ENCODE data around the gene WT1. TPM values are rescaled to one million over a fixed set of nuclear protein-coding genes. Genes with fewer than 3 reads are reported as not detected.

Gene WT1
- total RNA-seq, 1 experiment from 2014 or later, result not detected

DNA sequence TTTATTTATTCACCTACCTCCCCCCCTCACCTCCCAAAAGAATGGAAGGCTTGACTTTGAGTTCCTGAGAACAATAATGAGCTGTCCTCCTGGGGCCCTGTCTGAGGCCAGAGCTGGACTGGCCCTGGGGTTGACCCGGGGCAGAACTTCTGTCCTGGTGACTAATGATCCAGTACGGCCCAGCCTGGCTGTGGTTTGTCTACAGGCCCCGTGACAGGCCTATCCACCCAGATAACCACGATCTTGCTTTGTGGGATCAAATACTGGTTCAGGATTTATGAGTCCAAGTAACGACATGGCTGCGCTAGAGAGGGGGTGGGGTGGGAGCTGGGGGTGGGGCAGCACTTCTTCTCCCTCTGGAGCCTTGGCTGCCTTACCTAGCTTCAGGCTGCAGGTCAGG lies 81.5 kb downstream of the WT1 start:
- CTCF ChIA-PET, result interaction anchor here (0.9 kb wide), 1 partner anchor 20 kb away, joined by 3 read pairs; no protein-coding TSS in a partner anchor
- Mint-ChIP-seq H3K27me3 (ENCODE audit: low read depth) (no peaks in the 10 kb centered on the region; the same call in 1 of the 2 replicates), H3K36me3 (no peaks in the 10 kb centered on the region), H3K9me3 (no peaks in the 10 kb centered on the region), H3K4me1 (no peaks in the 10 kb centered on the region), H3K4me3 (no peak overlapping the region), H3K27ac (no peak overlapping the region)
- no peak for TF ChIP-seq TEAD1 (CRISPR knock-in tag; IDR thresholded peaks at IDR 0.05)
- no peak for TF ChIP-seq USF2 (CRISPR knock-in tag; IDR thresholded peaks at IDR 0.05)
- TF ChIP-seq EMX1 (CRISPR knock-in tag; IDR thresholded peaks at IDR 0.05), result no peak
- no peak for TF ChIP-seq JUN (CRISPR knock-in tag; IDR thresholded peaks at IDR 0.05)
- no peak for TF ChIP-seq RELA (CRISPR knock-in tag; IDR thresholded peaks at IDR 0.05; ENCODE audit: borderline replicate concordance)
- TF ChIP-seq, protein P1, sequence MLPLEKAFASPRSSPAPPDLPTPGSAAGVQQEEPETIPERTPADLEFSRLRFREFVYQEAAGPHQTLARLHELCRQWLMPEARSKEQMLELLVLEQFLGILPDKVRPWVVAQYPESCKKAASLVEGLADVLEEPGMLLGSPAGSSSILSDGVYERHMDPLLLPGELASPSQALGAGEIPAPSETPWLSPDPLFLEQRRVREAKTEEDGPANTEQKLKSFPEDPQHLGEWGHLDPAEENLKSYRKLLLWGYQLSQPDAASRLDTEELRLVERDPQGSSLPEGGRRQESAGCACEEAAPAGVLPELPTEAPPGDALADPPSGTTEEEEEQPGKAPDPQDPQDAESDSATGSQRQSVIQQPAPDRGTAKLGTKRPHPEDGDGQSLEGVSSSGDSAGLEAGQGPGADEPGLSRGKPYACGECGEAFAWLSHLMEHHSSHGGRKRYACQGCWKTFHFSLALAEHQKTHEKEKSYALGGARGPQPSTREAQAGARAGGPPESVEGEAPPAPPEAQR (CRISPR knock-in tag; IDR thresholded peaks at IDR 0.05), result no peak
- TF ChIP-seq, protein P2, sequence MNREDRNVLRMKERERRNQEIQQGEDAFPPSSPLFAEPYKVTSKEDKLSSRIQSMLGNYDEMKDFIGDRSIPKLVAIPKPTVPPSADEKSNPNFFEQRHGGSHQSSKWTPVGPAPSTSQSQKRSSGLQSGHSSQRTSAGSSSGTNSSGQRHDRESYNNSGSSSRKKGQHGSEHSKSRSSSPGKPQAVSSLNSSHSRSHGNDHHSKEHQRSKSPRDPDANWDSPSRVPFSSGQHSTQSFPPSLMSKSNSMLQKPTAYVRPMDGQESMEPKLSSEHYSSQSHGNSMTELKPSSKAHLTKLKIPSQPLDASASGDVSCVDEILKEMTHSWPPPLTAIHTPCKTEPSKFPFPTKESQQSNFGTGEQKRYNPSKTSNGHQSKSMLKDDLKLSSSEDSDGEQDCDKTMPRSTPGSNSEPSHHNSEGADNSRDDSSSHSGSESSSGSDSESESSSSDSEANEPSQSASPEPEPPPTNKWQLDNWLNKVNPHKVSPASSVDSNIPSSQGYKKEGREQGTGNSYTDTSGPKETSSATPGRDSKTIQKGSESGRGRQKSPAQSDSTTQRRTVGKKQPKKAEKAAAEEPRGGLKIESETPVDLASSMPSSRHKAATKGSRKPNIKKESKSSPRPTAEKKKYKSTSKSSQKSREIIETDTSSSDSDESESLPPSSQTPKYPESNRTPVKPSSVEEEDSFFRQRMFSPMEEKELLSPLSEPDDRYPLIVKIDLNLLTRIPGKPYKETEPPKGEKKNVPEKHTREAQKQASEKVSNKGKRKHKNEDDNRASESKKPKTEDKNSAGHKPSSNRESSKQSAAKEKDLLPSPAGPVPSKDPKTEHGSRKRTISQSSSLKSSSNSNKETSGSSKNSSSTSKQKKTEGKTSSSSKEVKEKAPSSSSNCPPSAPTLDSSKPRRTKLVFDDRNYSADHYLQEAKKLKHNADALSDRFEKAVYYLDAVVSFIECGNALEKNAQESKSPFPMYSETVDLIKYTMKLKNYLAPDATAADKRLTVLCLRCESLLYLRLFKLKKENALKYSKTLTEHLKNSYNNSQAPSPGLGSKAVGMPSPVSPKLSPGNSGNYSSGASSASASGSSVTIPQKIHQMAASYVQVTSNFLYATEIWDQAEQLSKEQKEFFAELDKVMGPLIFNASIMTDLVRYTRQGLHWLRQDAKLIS (CRISPR knock-in tag; IDR thresholded peaks at IDR 0.05; ENCODE audit: borderline replicate concordance), result no peak
- TF ChIP-seq, protein P3, sequence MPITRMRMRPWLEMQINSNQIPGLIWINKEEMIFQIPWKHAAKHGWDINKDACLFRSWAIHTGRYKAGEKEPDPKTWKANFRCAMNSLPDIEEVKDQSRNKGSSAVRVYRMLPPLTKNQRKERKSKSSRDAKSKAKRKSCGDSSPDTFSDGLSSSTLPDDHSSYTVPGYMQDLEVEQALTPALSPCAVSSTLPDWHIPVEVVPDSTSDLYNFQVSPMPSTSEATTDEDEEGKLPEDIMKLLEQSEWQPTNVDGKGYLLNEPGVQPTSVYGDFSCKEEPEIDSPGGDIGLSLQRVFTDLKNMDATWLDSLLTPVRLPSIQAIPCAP (CRISPR knock-in tag; IDR thresholded peaks at IDR 0.05), result no peak
- no peak for TF ChIP-seq CREB1 (CRISPR knock-in tag; IDR thresholded peaks at IDR 0.05)
- TF ChIP-seq MYBL2 (CRISPR knock-in tag; IDR thresholded peaks at IDR 0.05), result no peak
- TF ChIP-seq ZNF232 (CRISPR knock-in tag; IDR thresholded peaks at IDR 0.05), result no peak
- no peak for TF ChIP-seq NFATC4 (CRISPR knock-in tag; IDR thresholded peaks at IDR 0.05)
- TF ChIP-seq ELF4 (CRISPR knock-in tag; IDR thresholded peaks at IDR 0.05; ENCODE audit: low read depth), result no peak
- TF ChIP-seq ZNF138 (CRISPR knock-in tag; conservative IDR thresholded peaks at IDR 0.05), result no peak
- no peak for TF ChIP-seq MXD4 (CRISPR knock-in tag; IDR thresholded peaks at IDR 0.05; ENCODE audit: borderline replicate concordance)
- TF ChIP-seq ARID4B (CRISPR knock-in tag; IDR thresholded peaks at IDR 0.05; ENCODE audit: borderline replicate concordance), result no peak
- no peak for TF ChIP-seq FOXJ3 (CRISPR knock-in tag; IDR thresholded peaks at IDR 0.05; ENCODE audit: borderline replicate concordance)
- TF ChIP-seq ERG (CRISPR knock-in tag; IDR thresholded peaks at IDR 0.05), result no peak
- no peak for TF ChIP-seq NFYB (CRISPR knock-in tag; conservative IDR thresholded peaks at IDR 0.05; ENCODE audit: low read depth)
- POLR2A ChIA-PET, result no interaction called here
- DNase-seq (ENCODE audit: low spot score) (no peak), ATAC-seq (no peak)
